OCI-LY7 (cell line): ENCODE data around the gene SMARCC1. TPM values are rescaled to one million over a fixed set of nuclear protein-coding genes. Genes with fewer than 3 reads are reported as not detected.

Source experiments
- BruUV-seq: library from RNA; stranded (reverse); fragments of 400-500 nt; replicated peaks from 2 replicates; lab custom pipeline; 2021; lab: Mats Ljungman, UMichigan
- CTCF ChIA-PET: fragments of 300-600 bp; sonication (Branson Sonifier 250); formaldehyde crosslinking; loops from one replicate; lab custom pipeline; 2022; ENCODE audit warnings: antibody characterized with exemption; ENCODE audit not compliant: unreplicated experiment; lab: Charles Lee
- POLR2A ChIA-PET: fragments of 300-600 bp; sonication (Branson Sonifier 250); formaldehyde crosslinking; loops from one replicate; lab custom pipeline; 2022; ENCODE audit warnings: antibody characterized with exemption; lab: Charles Lee
- DNase-seq: peaks from one replicate; pipeline ENCODE4 v3.0.0-alpha.2; 2015; ENCODE audit warnings: low spot score
- H2AFZ ChIP-seq: fragments of 200-600 bp; sonication (generic), shearing (Covaris generic); 2 replicates; pipeline ENCODE4 v1.6.1; 2014; ENCODE audit warnings: mild to moderate bottlenecking, antibody characterized with exemption, low read length, moderate library complexity
- H3K27ac ChIP-seq: fragments of 200-600 bp; sonication (generic); 2 replicates; pipeline ENCODE4 v1.5.1; 2014; ENCODE audit warnings: mixed run types, low read depth, mild to moderate bottlenecking, moderate library complexity, low read length, inconsistent platforms; ENCODE audit not compliant: poor library complexity, severe bottlenecking
- H3K36me3 ChIP-seq: fragments of 200-600 bp; sonication (generic); 2 replicates; pipeline ENCODE4 v1.6.1; 2014; ENCODE audit warnings: mild to moderate bottlenecking, antibody characterized with exemption, low read length, moderate library complexity, mixed read lengths; ENCODE audit not compliant: insufficient read depth
- H3K4me1 ChIP-seq: fragments of 200-600 bp; sonication (generic); 2 replicates; pipeline ENCODE4 v1.5.1; 2014; ENCODE audit warnings: mild to moderate bottlenecking, low read length; ENCODE audit not compliant: insufficient read depth, poor library complexity, severe bottlenecking
- H3K4me2 ChIP-seq: fragments of 200-600 bp; sonication (generic); 2 replicates; pipeline ENCODE4 v1.6.1; 2014; ENCODE audit warnings: mild to moderate bottlenecking, low read length
- H3K4me3 ChIP-seq: fragments of 200-600 bp; sonication (generic); 2 replicates; pipeline ENCODE4 v1.5.1; 2014; ENCODE audit warnings: mild to moderate bottlenecking, low read depth, low read length; ENCODE audit not compliant: poor library complexity, severe bottlenecking
- H3K79me2 ChIP-seq: fragments of 200-600 bp; sonication (generic); 2 replicates; pipeline ENCODE4 v1.6.1; 2016; ENCODE audit warnings: low read depth, mild to moderate bottlenecking, low read length, moderate library complexity, mixed read lengths; ENCODE audit not compliant: insufficient read depth
- H3K9me2 ChIP-seq: fragments of 200-600 bp; sonication (generic); 2 replicates; pipeline ENCODE4 v1.6.1; 2016; ENCODE audit warnings: mild to moderate bottlenecking, low read length, mixed read lengths; ENCODE audit not compliant: insufficient read depth
- H3K9me3 ChIP-seq: fragments of 200-600 bp; sonication (generic); 2 replicates; pipeline ENCODE4 v1.6.1; 2014; ENCODE audit warnings: mild to moderate bottlenecking, mixed run types, low read length, mixed read lengths
- H4K20me1 ChIP-seq: fragments of 200-600 bp; sonication (generic); 2 replicates; pipeline ENCODE4 v1.6.1; 2014; ENCODE audit warnings: mild to moderate bottlenecking, antibody characterized with exemption, low read length, moderate library complexity, mixed read lengths; ENCODE audit not compliant: insufficient read depth
- CTCF ChIP-seq: fragments of 200-600 bp; sonication (generic); conservative IDR thresholded peaks from 2 replicates; pipeline ENCODE4 v1.5.1; 2014; ENCODE audit warnings: mild to moderate bottlenecking, antibody characterized with exemption, low read length, moderate library complexity, mixed read lengths
- EZH2phosphoT487 ChIP-seq: fragments of 200-600 bp; sonication (generic); IDR thresholded peaks from 2 replicates; pipeline ENCODE4 v1.6.1; 2018; ENCODE audit warnings: low read depth, borderline replicate concordance, mild to moderate bottlenecking, mixed run types, antibody characterized with exemption, low read length, moderate library complexity, mixed read lengths
- intact Hi-C: fragments of 100-400 bp; cut with micrococcal nuclease; formaldehyde crosslinking; loops from one replicate; pipeline ENCODE4 v1.10.0; 2022; ENCODE audit not compliant: unreplicated experiment
- total RNA-seq, 2 experiments: library from RNA; depleted of rRNA in 1 of 2; stranded (reverse); fragments of >200 nt in 1 of 2; shearing (Covaris generic) in 1 of 2; gene quantifications; 2 replicates each; pipeline ENCODE4 v1.2.3, GENCODE V29; 2014 to 2022

Gene SMARCC1
- total RNA-seq, 2 experiments from 2014 or later = 83.2 to 176 TPM

GRCh38 chr3:47741925-47742324 lies 39.8 kb downstream of the SMARCC1 start:
- no peak overlapping the region for H3K27ac ChIP-seq
- no peak for DNase-seq
- no peak overlapping the region for H3K4me2 ChIP-seq
- H3K4me1 ChIP-seq = no peaks in the 10 kb centered on the region
- H3K36me3 ChIP-seq = peaks cover 92% of the 10 kb centered on the region
- H4K20me1 ChIP-seq = peaks cover 13% of the 10 kb centered on the region; the same call in 1 of the 2 replicates
- no peak overlapping the region for H2AFZ ChIP-seq
- H3K79me2 ChIP-seq = peaks cover 90% of the 10 kb centered on the region
- H3K9me2 ChIP-seq = no peaks in the 10 kb centered on the region
- H3K9me3 ChIP-seq = no peaks in the 10 kb centered on the region
- TF ChIP-seq EZH2phosphoT487 = no peak
- TF ChIP-seq CTCF = no peak
- BruUV-seq = TSS peak; percentile 39
- CTCF ChIA-PET = no interaction called here
- POLR2A ChIA-PET = interaction anchor here (0.7 kb wide), 1 partner anchor 255 kb away, joined by 4 read pairs; no protein-coding TSS in a partner anchor
- intact Hi-C loops = no loop called here
- H3K4me3 ChIP-seq = no peak overlapping the region

GRCh38 chr3:47732143-47732542 lies 49.5 kb downstream of the SMARCC1 start:
- no peak overlapping the region for H3K4me2 ChIP-seq

More at GRCh38 chr3:47732143-47732542, 49.5 kb downstream of the SMARCC1 start:
- intact Hi-C loops = no loop called here
- H3K4me3 ChIP-seq = no peak overlapping the region
- no TSS peak for BruUV-seq
- TF ChIP-seq CTCF (no peak), EZH2phosphoT487 (no peak)
- H3K4me1 ChIP-seq = peaks cover 11% of the 10 kb centered on the region
- no peak for DNase-seq
- H4K20me1 ChIP-seq = 0 out of 2 replicates have a peak, but pooled peaks cover 3% of the 10 kb centered on the region
- no peaks in the 10 kb centered on the region for H3K9me3 ChIP-seq
- H3K9me2 ChIP-seq = no peaks in the 10 kb centered on the region
- H2AFZ ChIP-seq = no peak overlapping the region
- H3K79me2 ChIP-seq = peaks cover 13% of the 10 kb centered on the region; the same call in 1 of the 2 replicates
- peak overlapping the region; percentile 6 for H3K27ac ChIP-seq
- CTCF ChIA-PET = no interaction called here
- H3K36me3 ChIP-seq = peaks cover 98% of the 10 kb centered on the region
- POLR2A ChIA-PET = interaction anchor here (0.5 to 1.1 kb wide), 5 partner anchors 9 to 250 kb away, joined by 3 to 4 read pairs (median 4); no protein-coding TSS in a partner anchor
